Stimulated activated CD8-positive, alpha-beta memory T cell treated with anti-CD3 and anti-CD28 coated beads, Interleukin-15, amount 100 ng/mL, for 48 hours (primary cell): ENCODE results near the gene ARRDC5.
A peak's percentile ranks its signal among the peaks of the same experiment; 100 is the strongest.
"Not testable (repeated sequence)": the region's sequence is repeated elsewhere in the genome, so short reads cannot be mapped to it uniquely, and the experiment has no call there.

Experiments
- DNase-seq, 2 donors: peaks; one replicate each; pipeline ENCODE4 v3.0.0-alpha.2; 2020; ENCODE audit warnings: low read depth in 2 of 2

Gene ARRDC5

GRCh38 chr19:4902796-4903195 lies at the start of gene ARRDC5:
Gene ARRDC5, minus strand, starts transcription at chr19:4902896. Its CDS starts 71 bp downstream, at chr19:4902825.
- DNase-seq, result no peak

- no peak for DNase-seq
Observed at GRCh38 chr19:4951656-4952055, 49.0 kb upstream of the ARRDC5 start.

GRCh38 chr19:4950650-4951049 lies 48.0 kb upstream of the ARRDC5 start:
- DNase-seq, result not testable (repeated sequence)

- not testable (repeated sequence) for DNase-seq
Observed at GRCh38 chr19:4941638-4942169, 39.0 kb upstream of the ARRDC5 start.

DNA sequence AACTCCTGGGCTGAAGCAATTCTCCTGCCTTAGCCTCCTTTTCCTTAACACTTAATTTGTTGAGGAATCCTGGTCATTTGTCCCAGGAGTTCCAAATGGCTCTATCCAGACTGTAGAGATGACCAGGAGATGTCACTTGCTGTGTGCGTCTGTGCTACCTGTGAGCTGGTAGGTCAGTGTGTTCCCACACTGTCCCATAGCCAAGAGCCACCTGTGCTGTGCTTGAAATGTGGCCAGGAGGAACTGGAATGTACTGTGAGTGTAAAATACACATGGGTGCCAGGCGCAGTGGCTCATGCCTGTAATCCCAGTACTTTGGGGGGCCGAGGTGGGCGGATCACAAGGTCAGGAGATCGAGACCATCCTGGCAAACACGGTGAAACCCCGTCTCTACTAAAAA lies 36.8 kb upstream of the ARRDC5 start:
- DNase-seq, result no peak

- not testable (repeated sequence) for DNase-seq
Observed at GRCh38 chr19:4938461-4938860, 35.8 kb upstream of the ARRDC5 start.

DNA sequence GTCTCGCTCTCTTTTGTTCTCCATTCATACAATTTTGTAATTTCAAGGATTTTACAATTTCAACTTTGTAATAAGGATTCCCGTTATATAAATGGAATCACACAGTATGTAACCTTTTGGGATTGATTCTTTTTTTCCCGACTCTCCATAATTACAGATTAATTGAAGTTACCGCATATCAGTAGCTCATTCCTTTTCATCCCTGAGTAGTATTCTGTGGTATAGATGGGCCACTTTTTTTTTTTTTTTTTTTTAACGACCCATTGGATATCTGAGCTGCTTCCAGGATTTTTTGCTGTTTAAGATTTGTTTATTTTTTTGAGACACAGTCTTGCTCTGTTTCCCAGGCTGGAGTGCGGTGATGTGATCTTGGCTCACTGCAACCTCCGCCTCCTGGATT lies 34.4 kb upstream of the ARRDC5 start:
- no peak for DNase-seq

- no peak for DNase-seq
Observed at GRCh38 chr19:4935444-4935843, 32.7 kb upstream of the ARRDC5 start.

DNA sequence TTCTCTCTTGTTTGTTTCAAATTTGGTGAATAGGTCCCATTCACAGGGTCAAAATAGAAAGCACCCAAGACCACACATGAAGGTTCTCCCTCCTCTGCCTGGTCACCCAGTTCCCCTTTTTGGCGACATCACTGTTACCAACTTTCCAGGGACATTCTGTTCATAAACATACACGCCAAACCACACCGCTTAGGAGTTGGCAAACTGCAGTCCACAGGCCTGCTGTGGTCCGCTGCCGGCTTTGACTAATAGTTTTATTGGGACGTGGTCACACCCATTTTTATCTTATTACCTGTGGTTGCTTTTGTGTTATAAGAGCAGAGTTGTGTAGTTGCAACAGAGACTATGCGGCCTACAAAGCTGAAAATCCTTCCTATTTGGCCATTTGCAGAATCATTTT lies 30.8 kb upstream of the ARRDC5 start:
- no peak for DNase-seq

- no peak for DNase-seq
Observed at GRCh38 chr19:4932711-4933110, 30.0 kb upstream of the ARRDC5 start.

- no peak for DNase-seq
Observed at GRCh38 chr19:4930664-4931063, 28.0 kb upstream of the ARRDC5 start.

DNA sequence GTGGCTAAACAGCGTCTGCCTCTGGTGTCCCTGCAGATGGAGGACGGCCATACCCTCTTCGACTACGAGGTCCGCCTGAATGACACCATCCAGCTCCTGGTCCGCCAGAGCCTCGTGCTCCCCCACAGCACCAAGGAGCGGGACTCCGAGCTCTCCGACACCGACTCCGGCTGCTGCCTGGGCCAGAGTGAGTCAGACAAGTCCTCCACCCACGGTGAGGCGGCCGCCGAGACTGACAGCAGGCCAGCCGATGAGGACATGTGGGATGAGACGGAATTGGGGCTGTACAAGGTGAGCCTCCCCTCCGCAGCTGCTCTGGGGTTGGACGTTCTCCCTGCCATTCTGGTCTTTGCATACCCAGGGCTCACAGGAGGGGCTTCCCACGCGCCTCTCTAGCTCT lies 26.5 kb upstream of the ARRDC5 start:
- no peak for DNase-seq

DNA sequence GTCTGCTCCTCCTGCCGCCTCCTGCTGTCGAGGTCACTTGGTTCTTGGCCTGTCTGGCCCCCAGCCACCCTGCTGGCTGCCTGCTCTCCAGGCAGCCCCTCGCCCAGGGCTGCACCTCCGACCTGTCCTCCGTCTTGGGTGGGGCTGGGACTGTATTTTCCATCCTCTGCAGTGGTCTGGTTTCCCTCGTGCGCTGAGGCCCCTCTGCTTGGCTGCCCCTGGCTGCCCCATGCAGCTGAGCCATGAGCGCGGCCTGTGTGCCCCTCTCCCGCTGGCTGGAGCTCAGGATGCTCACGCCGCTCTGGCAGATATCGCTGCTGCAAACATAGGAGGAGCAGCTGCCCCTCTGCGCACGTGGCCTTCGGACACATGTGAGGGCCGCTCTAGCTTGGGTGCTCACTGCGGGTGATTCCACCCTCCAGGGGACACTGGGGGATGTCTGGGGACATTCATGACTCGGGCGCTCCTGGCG lies 20.6 kb upstream of the ARRDC5 start:
- no peak for DNase-seq

- DNase-seq, result no peak
Observed at GRCh38 chr19:4922530-4923275, 20.0 kb upstream of the ARRDC5 start.

GRCh38 chr19:4916292-4917082 lies 13.8 kb upstream of the ARRDC5 start:
- DNase-seq, result peak in 1 of 2 donors; percentile 28

GRCh38 chr19:4914736-4915501 lies 12.2 kb upstream of the ARRDC5 start:
- DNase-seq, result peak; percentile 59 to 63

- DNase-seq, result peak in 1 of 2 donors; percentile 21
Observed at GRCh38 chr19:4913996-4914735, 11.5 kb upstream of the ARRDC5 start.

DNA sequence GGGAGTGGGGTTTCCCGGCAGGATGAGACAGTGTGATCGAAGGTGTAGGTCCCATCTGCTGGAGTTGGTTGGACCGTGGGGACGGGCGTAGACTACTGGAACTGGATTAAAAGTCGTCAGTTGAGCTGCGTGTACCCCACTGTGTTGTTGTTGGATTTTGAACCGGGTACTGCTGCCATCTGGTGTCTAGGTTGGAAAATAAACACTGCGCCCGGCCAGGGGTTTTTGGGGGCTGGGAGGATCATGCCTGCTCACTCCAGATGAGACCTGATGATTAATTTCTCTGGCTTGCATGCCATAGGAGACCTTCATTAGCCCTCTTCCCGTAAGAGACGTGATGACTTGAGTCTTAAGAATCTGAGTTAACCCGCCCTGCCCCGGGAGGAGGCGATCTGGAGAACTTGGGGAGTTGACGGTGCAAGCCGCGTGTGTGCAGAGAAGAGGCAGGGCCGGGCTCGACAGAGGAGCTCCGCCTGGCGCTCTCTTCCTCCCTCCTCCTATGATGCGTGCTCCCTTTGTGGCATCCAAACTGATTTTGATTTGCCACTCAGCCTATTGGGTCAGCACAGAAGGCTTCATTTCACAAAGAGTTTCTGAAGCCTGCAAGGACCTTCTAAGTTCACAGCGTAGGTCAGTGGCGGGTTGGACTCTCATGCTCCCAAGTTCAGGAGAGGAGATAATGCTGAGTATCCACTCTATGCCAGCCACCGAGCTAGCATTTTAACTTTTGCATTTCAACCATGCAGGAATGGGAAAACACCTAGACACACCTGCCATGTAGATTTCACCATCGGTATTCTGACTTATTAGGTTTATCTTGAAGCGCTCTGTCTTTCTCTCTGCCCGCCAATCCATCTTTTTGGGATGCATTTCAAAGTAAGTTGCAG lies 9.3 kb upstream of the ARRDC5 start:
- peak; percentile 56 to 71 for DNase-seq

- no peak for DNase-seq
Observed at GRCh38 chr19:4911314-4911713, 8.6 kb upstream of the ARRDC5 start.

- DNase-seq, result no peak
Observed at GRCh38 chr19:4910594-4911281, 8.0 kb upstream of the ARRDC5 start.
